Measurements from ENCODE around the gene WDR54.

- TF ChIP-seq CTCF (IDR thresholded peaks at IDR 0.05 in 2 of 3, conservative IDR thresholded peaks at IDR 0.05 in 1 of 3; ENCODE audit: control insufficient read depth in 2 of 3, extremely low read depth in 1 of 3, insufficient read depth in 1 of 3, low read depth in 3 of 3, low read length in 3 of 3) (no peak), ZBTB11 (CRISPR knock-in tag; IDR thresholded peaks at IDR 0.05) (no peak), KAT2A (conservative IDR thresholded peaks at IDR 0.05; ENCODE audit: control insufficient read depth, low read depth, low read length) (no peak), POLR2A (IDR thresholded peaks at IDR 0.05; ENCODE audit: low read depth, low read length) (no peak), KDM1A (IDR thresholded peaks at IDR 0.05; ENCODE audit: borderline replicate concordance) (no peak), ZNF24 (IDR thresholded peaks at IDR 0.05) (no peak), ZNF274 (IDR thresholded peaks at IDR 0.05; ENCODE audit: insufficient read depth, insufficient read length) (no peak), ATF2 (IDR thresholded peaks at IDR 0.05; ENCODE audit: low read length) (no peak), YY1 (IDR thresholded peaks at IDR 0.05; ENCODE audit: low read depth, low read length) (no peak), EP300 (IDR thresholded peaks at IDR 0.05; ENCODE audit: borderline replicate concordance in 1 of 2, control insufficient read depth in 1 of 2, low read depth in 2 of 2, low read length in 2 of 2) (no peak)
Measured at GRCh38 chr2:74375838-74376237, 45.7 kb upstream of the WDR54 start.

Measured in GM12878 (cell line).